A549 (cell line): ENCODE results near the gene DDAH2. TPM values are rescaled to one million over a fixed set of nuclear protein-coding genes. Genes with fewer than 3 reads are reported as not detected.

Experiments
- ATAC-seq, 2 experiments: fragments of 200-7000 bp in 1 of 2; fragments of >200 bp in 1 of 2; cut with Nextera tagmentation in 1 of 2; cut with Tn5 transposase in 1 of 2; 3 replicates each; pipeline versions ENCODE4 v1.8.0 to v1.9.1; 2018 to 2020; ENCODE audit warnings: mild to moderate bottlenecking in 1 of 2, moderate library complexity in 1 of 2
- CTCF ChIA-PET: fragments of 300-600 bp; sonication (Branson Sonifier 250); formaldehyde crosslinking; extraction: SDS; loops from one replicate; lab custom pipeline; 2021; ENCODE audit warnings: antibody characterized with exemption, inconsistent platforms; lab: Yijun Ruan, JAX
- POLR2A ChIA-PET: fragments of 350-600 bp; formaldehyde crosslinking; extraction: SDS; loops from one replicate; lab custom pipeline; 2021; ENCODE audit warnings: antibody characterized with exemption, inconsistent platforms; lab: Yijun Ruan, JAX
- DNase-seq, 2 experiments: peaks; one replicate each; pipeline versions ENCODE4 v3.0.0 to v3.0.0-alpha.2; 2011 to 2016; ENCODE audit warnings: low read depth in 1 of 2, low spot score in 1 of 2
- FAIRE-seq: peaks from 2 replicates; lab custom pipeline; 2011; peaks lifted over from hg19 to GRCh38; lab: Jason Lieb, UNC
- H3K27ac ChIP-seq, 2 experiments: fragments of >200 bp; sonication (Bioruptor Twin); formaldehyde crosslinking; 3 replicates each; pipeline ENCODE4 v1.5.1; 2016 to 2017
- H3K4me1 ChIP-seq: fragments of >200 bp; sonication (Bioruptor Twin); formaldehyde crosslinking; 3 replicates; pipeline ENCODE4 v1.6.1; 2016
- H3K4me2 ChIP-seq: fragments of >200 bp; sonication (Bioruptor Twin); formaldehyde crosslinking; 3 replicates; pipeline ENCODE4 v1.6.1; 2016
- H3K4me3 ChIP-seq: fragments of >200 bp; sonication (Bioruptor Twin); formaldehyde crosslinking; 3 replicates; pipeline ENCODE4 v1.5.1; 2016
- H3K9me3 ChIP-seq: fragments of >200 bp; sonication (Bioruptor Twin); formaldehyde crosslinking; 3 replicates; pipeline ENCODE4 v1.6.1; 2016
- CBX8 ChIP-seq: fragments of 200-600 bp; sonication (generic); IDR thresholded peaks from 2 replicates; pipeline ENCODE4 v1.6.1; 2016
- CEBPB ChIP-seq, 2 experiments: fragments of >200 bp in 1 of 2; sonication (Bioruptor Twin) in 1 of 2; formaldehyde crosslinking in 1 of 2; IDR thresholded peaks; 2 replicates each; pipeline ENCODE4 v1.6.1; 2012 to 2016
- CHD4 ChIP-seq: fragments of 200-600 bp; sonication (generic); IDR thresholded peaks from 2 replicates; pipeline ENCODE4 v1.6.1; 2016; ENCODE audit warnings: antibody characterized with exemption, mild to moderate bottlenecking, borderline replicate concordance
- EHMT2 ChIP-seq: fragments of 200-600 bp; sonication (generic); IDR thresholded peaks from 2 replicates; pipeline ENCODE4 v1.6.1; 2016; ENCODE audit warnings: antibody characterized with exemption, low read depth, mild to moderate bottlenecking, moderate library complexity
- FOSL2 ChIP-seq, 2 experiments: fragments of 450-650 bp in 1 of 2; fragments of >200 bp in 1 of 2; sonication (Bioruptor Twin) in 1 of 2; formaldehyde crosslinking; IDR thresholded peaks; 2 replicates each; pipeline versions ENCODE4 v1.5.0 to v1.6.1; 2016 to 2020; ENCODE audit warnings: mild to moderate bottlenecking in 1 of 2, moderate library complexity in 1 of 2
- HOXB5 ChIP-seq: fragments of 250-450 bp; sonication (Bioruptor Pico); IDR thresholded peaks from 2 replicates; pipeline ENCODE4 v1.5.0; 2020; ENCODE audit warnings: mild to moderate bottlenecking, moderate library complexity
- JUNB ChIP-seq: fragments of >200 bp; sonication (Bioruptor Twin); formaldehyde crosslinking; IDR thresholded peaks from 2 replicates; pipeline ENCODE4 v1.6.1; 2016
- KDM5A ChIP-seq: fragments of 200-600 bp; sonication (generic); IDR thresholded peaks from 2 replicates; pipeline ENCODE4 v1.6.1; 2016; ENCODE audit warnings: antibody characterized with exemption, mild to moderate bottlenecking
- MAFK ChIP-seq: fragments of 450-650 bp; IDR thresholded peaks from 2 replicates; pipeline ENCODE4 v1.6.1; 2014; ENCODE audit not compliant: partially characterized antibody
- MYC ChIP-seq: IDR thresholded peaks from 2 replicates; pipeline ENCODE4 v1.6.1; 2012; ENCODE audit warnings: mild to moderate bottlenecking, inconsistent platforms, low read length, improper control_type of control experiment, borderline replicate concordance
- NPAS2 ChIP-seq: fragments of 250-450 bp; sonication (Bioruptor Pico); IDR thresholded peaks from 2 replicates; pipeline ENCODE4 v1.8.0; 2022; ENCODE audit warnings: mild to moderate bottlenecking, moderate library complexity, borderline replicate concordance
- POLR2AphosphoS2 ChIP-seq: conservative IDR thresholded peaks from 2 replicates; pipeline ENCODE4 v1.6.1; 2012; ENCODE audit warnings: low read length, improper control_type of control experiment, inconsistent platforms
- TFCP2L1 ChIP-seq: fragments of 250-450 bp; sonication (Bioruptor Pico); IDR thresholded peaks from 2 replicates; pipeline ENCODE4 v1.5.0; 2021; ENCODE audit warnings: mild to moderate bottlenecking
- ZNF302 ChIP-seq: fragments of 250-450 bp; sonication (Bioruptor Pico); IDR thresholded peaks from 2 replicates; pipeline ENCODE4 v1.9.0; 2021; ENCODE audit warnings: inconsistent platforms, mild to moderate bottlenecking, moderate library complexity
- WGBS: methylation state at CpG from one replicate; pipeline ENCODE4 v1.1.6; 2017; ENCODE audit errors: missing lambda C conversion rate; 5-methylcytosine and 5-hydroxymethylcytosine counted together
- polyA plus RNA-seq, 4 experiments: library from polyadenylated mRNA; depleted of rRNA in 3 of 4; stranded (reverse); fragments of >200 nt; fragmentation: RNase III in 1 of 4; extraction: RNeasy Plus Mini Kit Qiagen cat#74134 plus additional on column Dnase treatment in 1 of 4; gene quantifications; 2 replicates in 3 of 4; 3 replicates in 1 of 4; pipeline ENCODE4 v1.2.3, GENCODE V29; 2011 to 2017
- TF ChIP-seq, protein P1 (sequence below): IDR thresholded peaks from 2 replicates; pipeline ENCODE4 v1.6.1; 2012; ENCODE audit warnings: low read depth, borderline replicate concordance

The DDAH2 gene
- polyA plus RNA-seq, 2 of the 4 experiments (the other 2 are of a cell fraction), result 19.3 to 54.5 TPM

DNA sequence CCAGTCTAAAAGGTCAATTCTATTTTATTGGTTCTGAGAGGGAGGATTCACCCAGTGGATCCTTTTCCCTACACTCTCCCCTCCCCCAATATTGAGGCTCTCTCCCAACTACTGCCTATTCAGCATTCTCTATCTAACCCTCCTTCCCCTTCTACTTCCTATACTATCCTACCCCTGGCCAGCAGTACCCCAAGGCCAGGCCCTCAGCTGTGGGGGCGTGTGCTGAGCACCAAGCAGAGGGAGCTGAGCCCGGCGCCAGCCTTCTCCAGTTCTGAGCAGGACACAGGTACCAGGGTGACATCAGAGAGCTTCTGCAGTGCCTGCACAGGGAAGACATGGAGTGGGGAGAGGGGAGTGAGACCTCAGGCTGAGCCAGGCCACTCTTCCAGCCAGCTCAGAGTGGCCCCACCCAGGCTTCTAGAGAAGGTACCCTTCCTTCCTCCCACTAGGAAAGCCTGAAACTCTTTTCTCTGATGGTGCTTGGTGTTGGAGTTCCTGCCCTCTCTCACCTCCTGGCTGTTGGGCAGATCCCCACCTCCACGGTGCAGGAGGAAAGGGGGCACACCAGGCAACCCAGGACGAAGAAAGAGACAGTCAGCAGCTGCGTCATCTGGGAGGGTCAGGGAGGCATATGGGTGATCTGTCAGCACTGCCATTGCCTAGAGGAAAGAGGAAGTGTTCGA is 1.9 kb downstream of the DDAH2 start:
- no peak overlapping the region for H3K27ac ChIP-seq
- H3K4me2 ChIP-seq, result no peak overlapping the region
- H3K4me3 ChIP-seq, result no peak overlapping the region
- no peaks in the 10 kb centered on the region for H3K9me3 ChIP-seq
- 90% methylated on average over 5 of the region's 7 CpGs for WGBS
- DNase-seq (no peak), ATAC-seq (no peak), FAIRE-seq (no peak)
- POLR2A ChIA-PET, result interaction anchor here (0.6 kb wide), 1 partner anchor 67 kb away, joined by 5 read pairs; no protein-coding TSS in a partner anchor
- CTCF ChIA-PET, result interaction anchor here (1.0 to 4.7 kb wide), 5 partner anchors 11 to 103 kb away, joined by 3 to 26 read pairs (median 10); partner anchors contain the start of genes CLIC1 and LY6G5C
- TF ChIP-seq, protein P1, sequence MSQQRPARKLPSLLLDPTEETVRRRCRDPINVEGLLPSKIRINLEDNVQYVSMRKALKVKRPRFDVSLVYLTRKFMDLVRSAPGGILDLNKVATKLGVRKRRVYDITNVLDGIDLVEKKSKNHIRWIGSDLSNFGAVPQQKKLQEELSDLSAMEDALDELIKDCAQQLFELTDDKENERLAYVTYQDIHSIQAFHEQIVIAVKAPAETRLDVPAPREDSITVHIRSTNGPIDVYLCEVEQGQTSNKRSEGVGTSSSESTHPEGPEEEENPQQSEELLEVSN, result no peak
- no peak for TF ChIP-seq CBX8
- peak; percentile 9 for TF ChIP-seq MAFK
- TF ChIP-seq TFCP2L1 (CRISPR knock-in tag), result no peak
- TF ChIP-seq CHD4, result no peak
- peaks cover 8% of the 10 kb centered on the region; the same call in 2 of the 3 replicates for H3K4me1 ChIP-seq

DNA sequence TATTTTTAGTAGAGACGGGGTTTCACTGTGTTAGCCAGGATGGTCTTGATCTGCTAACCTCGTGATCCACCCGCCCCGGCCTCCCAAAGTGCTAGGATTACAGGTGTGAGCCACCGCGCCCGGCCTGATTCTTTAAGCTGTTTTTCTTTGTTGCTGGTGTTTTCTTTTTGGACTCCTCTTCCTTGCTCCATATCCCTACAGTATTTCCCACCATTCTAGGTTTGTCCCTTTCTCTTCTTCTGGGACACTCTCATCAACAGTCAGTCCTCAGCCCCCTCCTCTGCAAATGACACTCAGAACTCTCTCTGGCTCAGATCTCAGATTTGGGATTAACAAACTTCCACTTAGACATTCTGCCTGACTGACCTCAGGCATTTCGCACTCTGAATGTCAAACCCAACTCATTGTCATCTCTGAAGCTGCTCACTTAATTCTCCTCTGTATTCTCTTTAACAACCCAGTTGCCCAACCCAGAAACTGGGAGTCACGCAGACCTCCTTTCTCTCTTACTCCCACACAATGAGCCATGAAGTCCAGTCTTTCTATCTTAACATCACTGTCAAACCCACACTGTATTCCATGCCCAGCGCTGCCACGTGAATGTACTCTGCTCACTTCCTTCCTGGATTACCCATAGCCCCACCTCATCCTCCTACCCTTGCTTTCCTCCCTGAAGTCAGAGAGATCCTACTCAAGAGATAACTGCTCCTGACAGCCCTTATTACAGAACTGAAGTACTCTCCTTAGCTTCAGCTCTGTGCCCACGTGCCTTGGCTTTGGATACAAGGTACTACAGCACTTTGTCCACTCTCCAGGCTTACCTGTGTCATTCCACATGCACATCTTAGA is 3.4 kb downstream of the DDAH2 start:
- H3K4me2 ChIP-seq, result no peak overlapping the region
- CTCF ChIA-PET, result interaction anchor here (0.7 to 3.9 kb wide), 4 partner anchors 12 to 151 kb away, joined by 3 to 10 read pairs (median 5); partner anchors contain the start of gene CLIC1
- 92% methylated on average over 12 of the region's 12 CpGs for WGBS

DNA sequence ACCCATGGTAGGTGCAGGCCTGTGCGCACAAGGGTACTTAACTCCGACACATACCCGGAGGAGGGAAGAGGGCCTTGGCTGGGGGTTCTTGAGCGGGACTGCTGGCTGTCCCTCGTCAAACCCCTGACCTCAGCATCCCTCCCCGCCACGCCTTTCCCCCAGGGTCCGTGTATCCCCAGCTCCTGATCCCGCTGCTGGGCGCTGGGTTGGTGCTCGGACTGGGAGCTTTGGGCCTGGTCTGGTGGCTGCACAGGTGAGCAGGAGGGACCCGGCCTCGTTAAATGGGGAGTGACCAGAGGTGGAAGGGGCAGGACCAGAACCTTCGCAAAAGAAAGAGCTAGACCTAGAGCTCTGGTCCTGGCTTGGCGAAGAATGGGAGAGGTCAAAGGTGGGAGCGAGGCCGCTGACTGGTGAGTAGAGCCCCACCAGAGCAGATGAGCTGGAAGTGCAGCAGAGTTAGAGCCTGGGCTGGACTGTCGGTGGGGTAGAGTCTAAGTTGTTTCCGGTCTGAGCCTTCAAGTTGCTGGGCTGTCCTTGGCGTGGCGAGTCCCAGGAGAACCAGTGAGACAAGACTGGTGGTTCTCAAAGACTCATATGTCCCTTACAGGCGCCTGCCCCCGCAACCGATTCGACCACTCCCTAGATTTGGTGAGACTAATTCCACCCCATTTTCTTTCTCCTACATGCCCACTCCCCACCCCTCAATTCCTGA is 5.0 kb downstream of the DDAH2 start:
- no peak for ATAC-seq
- WGBS, result 91% methylated on average over 20 of the region's 25 CpGs
- FAIRE-seq, result no peak
- no peak for DNase-seq
- Histone ChIP-seq H3K9me3 (no peaks in the 10 kb centered on the region), H3K27ac (no peak overlapping the region), H3K4me2 (no peak overlapping the region), H3K4me1 (no peaks in the 10 kb centered on the region), H3K4me3 (no peak overlapping the region)
- ChIA-PET POLR2A (interaction anchor here (1.2 to 1.7 kb wide), 2 partner anchors 20 to 83 kb away, joined by 3 to 6 read pairs; partner anchors contain the start of gene LSM2), CTCF (interaction anchor here (1.1 to 3.9 kb wide), 5 partner anchors 10 to 106 kb away, joined by 4 to 10 read pairs (median 6); partner anchors contain the start of gene CLIC1)
- TF ChIP-seq MYC, result no peak
- TF ChIP-seq CEBPB (IDR thresholded peaks at IDR 0.05), result no peak
- no peak for TF ChIP-seq CBX8
- no peak for TF ChIP-seq JUNB
- TF ChIP-seq KDM5A, result no peak
- no peak for TF ChIP-seq FOSL2 (IDR thresholded peaks at IDR 0.05)
- TF ChIP-seq FOSL2 (CRISPR knock-in tag; IDR thresholded peaks at IDR 0.05), result no peak
- TF ChIP-seq ZNF302 (CRISPR knock-in tag), result no peak
- TF ChIP-seq CHD4, result no peak

More for the DNA sequence above, 3.4 kb downstream of the DDAH2 start:
- H3K4me1 ChIP-seq, result peaks cover 5% of the 10 kb centered on the region; the same call in 2 of the 3 replicates
- ATAC-seq (no peak), FAIRE-seq (no peak), DNase-seq (no peak)
- H3K9me3 ChIP-seq, result no peaks in the 10 kb centered on the region
- H3K4me3 ChIP-seq, result no peak overlapping the region
- POLR2A ChIA-PET, result interaction anchor here (0.7 to 1.7 kb wide), 2 partner anchors 8 to 22 kb away, joined by 4 to 6 read pairs; no protein-coding TSS in a partner anchor
- H3K27ac ChIP-seq, result no peak overlapping the region
- no peak for TF ChIP-seq TFCP2L1 (CRISPR knock-in tag)
- no peak for TF ChIP-seq EHMT2
- TF ChIP-seq NPAS2 (CRISPR knock-in tag), result no peak
- TF ChIP-seq HOXB5 (CRISPR knock-in tag), result no peak
- TF ChIP-seq POLR2AphosphoS2, result no peak
